NCI-H226 (cell line): Measurements from ENCODE around the gene GLB1L3.
"Not testable (repeated sequence)": the region's sequence is repeated elsewhere in the genome, so short reads cannot be mapped to it uniquely, and the experiment has no call there.

Experiments
- DNase-seq: peaks from one replicate; pipeline ENCODE4 v3.0.0-alpha.2; 2015

GLB1L3 gene

GRCh38 chr11:134252346-134253187, 23.6 kb upstream of the GLB1L3 start:
- DNase-seq = no peak

- peak; percentile 93 for DNase-seq
Measured at GRCh38 chr11:134253188-134253993, 22.8 kb upstream of the GLB1L3 start, which contains the start of the genes ACAD8 and THYN1. Gene ACAD8, plus strand, starts transcription at chr11:134253568. Its CDS starts 33 bp downstream, at chr11:134253601. Gene THYN1, minus strand, starts transcription at chr11:134253352. Its CDS starts 470 bp downstream, at chr11:134252882.

- DNase-seq = no peak
Measured at GRCh38 chr11:134254433-134255183, 21.6 kb upstream of the GLB1L3 start.

GRCh38 chr11:134255184-134255561, 21.0 kb upstream of the GLB1L3 start:
- not testable (repeated sequence) for DNase-seq

- no peak for DNase-seq
Measured at GRCh38 chr11:134257101-134257500, 19.1 kb upstream of the GLB1L3 start.

- DNase-seq = no peak
Measured at GRCh38 chr11:134258577-134258976, 17.6 kb upstream of the GLB1L3 start.

- no peak for DNase-seq
Measured at GRCh38 chr11:134260503-134260902, 15.7 kb upstream of the GLB1L3 start.

- DNase-seq = no peak
Measured at GRCh38 chr11:134260983-134261382, 15.2 kb upstream of the GLB1L3 start.

GRCh38 chr11:134261626-134262488, 14.3 kb upstream of the GLB1L3 start:
- peak; percentile 6 for DNase-seq

GRCh38 chr11:134264966-134265764, 11.0 kb upstream of the GLB1L3 start:
- no peak for DNase-seq

GRCh38 chr11:134266440-134266839, 9.7 kb upstream of the GLB1L3 start:
- no peak for DNase-seq

GRCh38 chr11:134266841-134267251, 9.3 kb upstream of the GLB1L3 start:
- DNase-seq = peak; percentile 81

GRCh38 chr11:134267461-134267860, 8.7 kb upstream of the GLB1L3 start:
- DNase-seq = no peak

- DNase-seq = no peak
Measured at GRCh38 chr11:134267966-134268365, 8.2 kb upstream of the GLB1L3 start.

- peak; percentile 21 for DNase-seq
Measured at GRCh38 chr11:134270250-134270714, 5.9 kb upstream of the GLB1L3 start.

GRCh38 chr11:134271978-134272377, 4.2 kb upstream of the GLB1L3 start:
- no peak for DNase-seq

- no peak for DNase-seq
Measured at GRCh38 chr11:134272381-134273316, 3.5 kb upstream of the GLB1L3 start.

GRCh38 chr11:134273317-134273712, 2.9 kb upstream of the GLB1L3 start:
- DNase-seq = no peak

- DNase-seq = no peak
Measured at GRCh38 chr11:134275188-134275533, 1.0 kb upstream of the GLB1L3 start.
